Measurements from ENCODE around the gene LSR. TPM values are rescaled to one million over a fixed set of nuclear protein-coding genes. Genes with fewer than 3 reads are reported as not detected.

Gene LSR
- total and polyA plus RNA-seq, 12 donors = 8.2 to 106 (median 58.7) TPM

GRCh38 chr19:35303357-35303915 is 54.6 kb downstream of the LSR start:
- Histone ChIP-seq H3K27ac (no peak overlapping the region), H3K4me1 (replicated peaks in 1 of 2) (no peaks in the 10 kb centered on the region), H3K4me3 (no peak overlapping the region), H3K27me3 (no peaks in the 10 kb centered on the region), H3K9me3 (replicated peaks in 1 of 3) (no peaks in the 10 kb centered on the region), H3K36me3 (replicated peaks in 1 of 2) (no peaks in the 10 kb centered on the region)
- WGBS, 4 donors = 85 to 90% (median 88%) methylated on average over 6 of the region's 6 CpGs
- intact Hi-C loops (cut with DNase I) = no loop called here
- no peak for TF ChIP-seq POLR2A (IDR thresholded peaks at IDR 0.05)
- TF ChIP-seq CTCF (IDR thresholded peaks at IDR 0.05) = no peak
- no peak for DNase-seq

- Histone ChIP-seq H3K9me3 (replicated peaks in 1 of 3) (no peaks in the 10 kb centered on the region), H3K36me3 (replicated peaks in 1 of 2) (no peaks in the 10 kb centered on the region), H3K27ac (no peak overlapping the region), H3K4me1 (replicated peaks in 1 of 2) (peaks cover under 1 to 2% of the 10 kb centered on the region in 2 donors), H3K4me3 (no peak overlapping the region), H3K27me3 (no peaks in the 10 kb centered on the region)
- TF ChIP-seq CTCF (IDR thresholded peaks at IDR 0.05) = no peak
- TF ChIP-seq POLR2A (IDR thresholded peaks at IDR 0.05) = no peak
- DNase-seq = no peak
- intact Hi-C loops (cut with DNase I) = no loop called here
- WGBS, 4 donors = 81 to 90% (median 86%) methylated on average over 11 of the region's 11 CpGs
Observed at GRCh38 chr19:35304036-35304435, 55.2 kb downstream of the LSR start.

- Histone ChIP-seq H3K4me3 (no peak overlapping the region), H3K36me3 (replicated peaks in 1 of 2) (no peaks in the 10 kb centered on the region), H3K27ac (no peak overlapping the region), H3K9me3 (replicated peaks in 1 of 3) (no peaks in the 10 kb centered on the region), H3K4me1 (replicated peaks in 1 of 2) (peaks cover 12 to 13% of the 10 kb centered on the region in 2 donors), H3K27me3 (no peaks in the 10 kb centered on the region)
- TF ChIP-seq POLR2A (IDR thresholded peaks at IDR 0.05) (no peak), CTCF (IDR thresholded peaks at IDR 0.05) (no peak)
- no peak for DNase-seq
- 84 to 93% (median 88%) methylated on average over 4 to 6 of the region's 6 CpGs for WGBS, 4 donors
- intact Hi-C loops (cut with DNase I) = no loop called here
Observed at GRCh38 chr19:35305181-35305580, 56.4 kb downstream of the LSR start.

- Histone ChIP-seq H3K27ac (no peak overlapping the region), H3K9me3 (replicated peaks in 1 of 3) (no peaks in the 10 kb centered on the region), H3K4me3 (no peak overlapping the region), H3K27me3 (no peaks in the 10 kb centered on the region), H3K4me1 (replicated peaks in 1 of 2) (peaks cover 13% of the 10 kb centered on the region in 2 donors), H3K36me3 (replicated peaks in 1 of 2) (no peaks in the 10 kb centered on the region)
- WGBS, 4 donors = 91 to 93% (median 92%) methylated on average over 20 of the region's 20 CpGs
- intact Hi-C loops (cut with DNase I) = no loop called here
- DNase-seq = no peak
- TF ChIP-seq CTCF (IDR thresholded peaks at IDR 0.05) = no peak
Observed at GRCh38 chr19:35306473-35307246, 57.9 kb downstream of the LSR start.
